B cell (primary cell): ENCODE measurements around the gene PARD6G. TPM values are rescaled to one million over a fixed set of nuclear protein-coding genes. Genes with fewer than 3 reads are reported as not detected.

Experiments
- ATAC-seq: fragments of 200-7000 bp; cut with Tn5 transposase; one replicate; pipeline ENCODE4 v1.10.0; 2021; ENCODE audit warnings: low read depth, mild to moderate bottlenecking, moderate number of reproducible peaks, moderate library complexity
- CTCF ChIA-PET: fragments of 350-600 bp; sonication (Branson Sonifier 250); formaldehyde crosslinking; loops from one replicate; lab custom pipeline; 2021; ENCODE audit warnings: antibody characterized with exemption, inconsistent platforms; lab: Charles Lee
- POLR2A ChIA-PET: fragments of 350-600 bp; sonication (Branson Sonifier 250); formaldehyde crosslinking; loops from one replicate; lab custom pipeline; 2021; ENCODE audit warnings: antibody characterized with exemption; lab: Charles Lee
- DNase-seq: peaks from one replicate; pipeline ENCODE4 v3.0.0; 2013
- H2AFZ ChIP-seq: 2 replicates; pipeline ENCODE4 v1.6.1; 2012; ENCODE audit warnings: mild to moderate bottlenecking, low read depth, low read length; ENCODE audit not compliant: insufficient read depth, poor library complexity, severe bottlenecking
- H3K27ac ChIP-seq, 2 donors: 1 replicate in 1 of 2; 2 replicates in 1 of 2; pipeline ENCODE4 v1.5.1; 2012 to 2013; ENCODE audit warnings: low read length in 2 of 2, mild to moderate bottlenecking in 2 of 2, moderate library complexity in 1 of 2
- H3K27me3 ChIP-seq, 4 experiments: fragments of 200-600 bp in 1 of 4; sonication (generic) in 1 of 4; replicated peaks in 1 of 4; 1 replicate in 2 of 4; 2 replicates in 2 of 4; pipeline versions ENCODE4 v1.6.1 to v1.7.0; 2013 to 2016; ENCODE audit warnings: low read length in 3 of 4, mild to moderate bottlenecking in 2 of 4, mixed read lengths in 1 of 4, moderate library complexity in 1 of 4; ENCODE audit not compliant: insufficient read depth in 4 of 4, control insufficient read depth in 3 of 4; ENCODE audit errors: control extremely low read depth in 1 of 4
- H3K36me3 ChIP-seq, 2 experiments: replicated peaks in 1 of 2; 1 replicate in 1 of 2; 2 replicates in 1 of 2; pipeline versions ENCODE4 v1.6.1 to v1.7.1; 2013; ENCODE audit warnings: low read length in 1 of 2; ENCODE audit not compliant: insufficient read depth in 2 of 2, control insufficient read depth in 1 of 2; ENCODE audit errors: control extremely low read depth in 1 of 2, extremely low read depth in 1 of 2
- H3K4me1 ChIP-seq, 2 donors: fragments of 200-600 bp in 1 of 2; sonication (generic) in 1 of 2; 1 replicate in 1 of 2; 2 replicates in 1 of 2; pipeline versions ENCODE4 v1.5.1 to v1.6.1; 2013 to 2017; ENCODE audit warnings: low read length in 2 of 2; ENCODE audit not compliant: control insufficient read depth in 2 of 2, insufficient read depth in 2 of 2
- H3K4me2 ChIP-seq: replicated peaks from 2 replicates; pipeline ENCODE3; 2012; ENCODE audit warnings: mild to moderate bottlenecking, low read depth, low read length; ENCODE audit not compliant: poor library complexity, severe bottlenecking
- H3K4me3 ChIP-seq, 5 experiments: fragments of 200-600 bp in 1 of 5; sonication (generic) in 1 of 5; 1 replicate in 3 of 5; 2 replicates in 2 of 5; pipeline versions ENCODE4 v1.5.1 to v1.7.0; 2011 to 2016; ENCODE audit warnings: low read length in 4 of 5, mild to moderate bottlenecking in 4 of 5, low read depth in 2 of 5, control low read depth in 1 of 5, moderate library complexity in 1 of 5; ENCODE audit not compliant: insufficient read depth in 1 of 5; ENCODE audit errors: control extremely low read depth in 1 of 5, extremely low read depth in 1 of 5
- H3K79me2 ChIP-seq: fragments of 200-600 bp; sonication (generic); one replicate; pipeline ENCODE4 v1.6.0; 2016; ENCODE audit warnings: low read length; ENCODE audit not compliant: control insufficient read depth, insufficient read depth
- H3K9ac ChIP-seq: fragments of 200-600 bp; sonication (generic); 2 replicates; pipeline ENCODE4 v1.6.1; 2017; ENCODE audit warnings: mild to moderate bottlenecking, low read length, moderate library complexity
- H3K9me3 ChIP-seq, 3 donors: one replicate each; pipeline versions ENCODE4 v1.6.1 to v1.7.1; 2013; ENCODE audit warnings: low read length in 2 of 3; ENCODE audit not compliant: control insufficient read depth in 2 of 3, insufficient read depth in 1 of 3; ENCODE audit errors: control extremely low read depth in 1 of 3
- H4K20me1 ChIP-seq: 2 replicates; pipeline ENCODE4 v1.6.0; 2012; ENCODE audit warnings: mild to moderate bottlenecking, low read length; ENCODE audit not compliant: insufficient read depth, control insufficient read depth, poor library complexity, severe bottlenecking
- H3K27ac Mint-ChIP-seq: one replicate; pipeline ENCODE4 v1.8.0; 2021; ENCODE audit warnings: mixed read lengths
- H3K27me3 Mint-ChIP-seq: one replicate; pipeline ENCODE4 v1.8.0; 2021; ENCODE audit warnings: mixed read lengths
- H3K4me1 Mint-ChIP-seq: one replicate; pipeline ENCODE4 v1.8.0; 2021; ENCODE audit warnings: mixed read lengths
- H3K4me3 Mint-ChIP-seq: one replicate; pipeline ENCODE4 v1.8.0; 2021; ENCODE audit warnings: mixed read lengths
- H3K9me3 Mint-ChIP-seq: one replicate; pipeline ENCODE4 v1.8.0; 2022; ENCODE audit warnings: mixed read lengths; ENCODE audit not compliant: insufficient read depth
- EZH2 ChIP-seq: IDR thresholded peaks from 2 replicates; pipeline ENCODE4 v1.6.1; 2012; ENCODE audit warnings: borderline replicate concordance, low read depth, mild to moderate bottlenecking, moderate library complexity, low read length; ENCODE audit not compliant: insufficient read depth, poor library complexity, severe bottlenecking
- WGBS: methylation state at CpG from one replicate; pipeline ENCODE4 v1.1.5; 2013; ENCODE audit warnings: missing lambda C conversion rate; ENCODE audit not compliant: insufficient coverage; 5-methylcytosine and 5-hydroxymethylcytosine counted together
- intact Hi-C: fragments of 100-400 bp; cut with micrococcal nuclease; formaldehyde crosslinking; loops from one replicate; pipeline ENCODE4 v1.10.0; 2022
- polyA plus RNA-seq: library from polyadenylated mRNA; depleted of rRNA; stranded (reverse); fragments of >200 nt; gene quantifications from 2 replicates; pipeline ENCODE4 v1.2.3, GENCODE V29; 2012
- total RNA-seq, 2 donors: library from RNA; stranded (reverse); fragments of 120-200 nt in 1 of 2; gene quantifications; 1 replicate in 1 of 2; 2 replicates in 1 of 2; pipeline versions ENCODE4 v1.2.3 to v1.2.4, GENCODE V29; 2013 to 2022
- TF ChIP-seq, protein P1 (sequence below): fragments of 200-600 bp; IDR thresholded peaks from one replicate; pipeline ENCODE4 v1.8.0; 2022; ENCODE audit warnings: antibody characterized with exemption, mild to moderate bottlenecking

PARD6G gene
- total and polyA plus RNA-seq, 2 donors (not counting 1 experiment from before 2014, with no cell fraction given), result not detected

DNA sequence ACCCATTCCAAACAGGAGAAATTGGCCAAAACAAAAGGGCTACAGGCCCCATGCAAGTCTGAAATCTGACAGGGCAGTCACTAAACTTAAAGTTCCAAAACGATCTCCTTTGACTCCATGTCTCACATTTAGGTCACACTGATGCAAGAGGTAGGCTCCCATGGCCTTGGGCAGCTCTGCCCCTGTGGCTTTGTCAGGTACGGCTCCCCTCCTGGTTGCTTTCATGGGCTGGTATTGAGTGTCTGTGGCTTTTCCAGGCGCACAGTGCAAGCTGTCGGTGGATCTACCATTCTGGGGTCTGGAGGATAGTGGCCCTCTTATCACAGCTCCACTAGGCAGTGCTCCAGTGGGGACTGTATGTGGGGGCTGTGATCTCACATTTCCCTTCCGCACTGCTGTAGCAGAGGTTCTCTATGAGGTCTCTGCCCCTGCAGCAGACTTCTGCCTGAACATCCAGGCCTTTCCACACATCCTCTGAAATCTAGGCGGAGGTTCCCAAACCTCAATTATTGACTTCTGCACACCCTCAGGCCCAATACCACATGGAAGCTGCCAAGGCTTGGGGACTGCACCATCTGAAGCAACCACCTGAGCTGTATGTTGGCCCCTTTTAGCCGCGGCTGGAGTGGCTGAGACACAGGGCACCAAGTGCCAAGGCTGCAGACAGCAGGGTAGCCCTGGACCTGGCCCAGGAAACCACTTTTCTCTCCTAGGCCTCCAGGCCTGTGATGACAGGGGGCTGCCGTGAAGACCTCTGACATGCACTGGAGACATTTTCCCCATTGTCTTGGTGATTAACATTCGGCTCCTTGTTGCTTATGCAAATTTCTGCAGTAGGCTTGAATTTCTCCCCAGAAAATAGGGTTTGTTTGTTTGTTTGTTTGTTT lies 28.7 kb downstream of the PARD6G start:
- no peak overlapping the region for H3K9ac ChIP-seq
- no peak for DNase-seq
- no peaks in the 10 kb centered on the region for H3K4me1 Mint-ChIP-seq
- H3K4me3 ChIP-seq, result no peak overlapping the region
- intact Hi-C loops, result no loop called here
- H3K27me3 Mint-ChIP-seq, result peaks cover 31% of the 10 kb centered on the region
- H3K36me3 ChIP-seq, result no peaks in the 10 kb centered on the region
- no peak overlapping the region for H3K27ac Mint-ChIP-seq
- H3K4me3 Mint-ChIP-seq, result no peak overlapping the region
- H3K4me1 ChIP-seq, result no peaks in the 10 kb centered on the region
- ATAC-seq, result no peak
- no peaks in the 10 kb centered on the region for H4K20me1 ChIP-seq
- POLR2A ChIA-PET, result no interaction called here
- TF ChIP-seq, protein P1, sequence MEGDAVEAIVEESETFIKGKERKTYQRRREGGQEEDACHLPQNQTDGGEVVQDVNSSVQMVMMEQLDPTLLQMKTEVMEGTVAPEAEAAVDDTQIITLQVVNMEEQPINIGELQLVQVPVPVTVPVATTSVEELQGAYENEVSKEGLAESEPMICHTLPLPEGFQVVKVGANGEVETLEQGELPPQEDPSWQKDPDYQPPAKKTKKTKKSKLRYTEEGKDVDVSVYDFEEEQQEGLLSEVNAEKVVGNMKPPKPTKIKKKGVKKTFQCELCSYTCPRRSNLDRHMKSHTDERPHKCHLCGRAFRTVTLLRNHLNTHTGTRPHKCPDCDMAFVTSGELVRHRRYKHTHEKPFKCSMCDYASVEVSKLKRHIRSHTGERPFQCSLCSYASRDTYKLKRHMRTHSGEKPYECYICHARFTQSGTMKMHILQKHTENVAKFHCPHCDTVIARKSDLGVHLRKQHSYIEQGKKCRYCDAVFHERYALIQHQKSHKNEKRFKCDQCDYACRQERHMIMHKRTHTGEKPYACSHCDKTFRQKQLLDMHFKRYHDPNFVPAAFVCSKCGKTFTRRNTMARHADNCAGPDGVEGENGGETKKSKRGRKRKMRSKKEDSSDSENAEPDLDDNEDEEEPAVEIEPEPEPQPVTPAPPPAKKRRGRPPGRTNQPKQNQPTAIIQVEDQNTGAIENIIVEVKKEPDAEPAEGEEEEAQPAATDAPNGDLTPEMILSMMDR, result no peak
- TF ChIP-seq EZH2, result no peak
- no peaks in the 10 kb centered on the region for H3K79me2 ChIP-seq
- no peak overlapping the region for H2AFZ ChIP-seq
- peaks cover 5% of the 10 kb centered on the region for H3K9me3 Mint-ChIP-seq
- no peaks in the 10 kb centered on the region for H3K27me3 ChIP-seq
- H3K4me2 ChIP-seq, result no peak overlapping the region
- CTCF ChIA-PET, result no interaction called here
- 99% methylated on average over 6 of the region's 10 CpGs for WGBS
- no peak overlapping the region for H3K27ac ChIP-seq
- peaks cover 0 to 10% (median 3%) of the 10 kb centered on the region in 3 donors for H3K9me3 ChIP-seq

DNA sequence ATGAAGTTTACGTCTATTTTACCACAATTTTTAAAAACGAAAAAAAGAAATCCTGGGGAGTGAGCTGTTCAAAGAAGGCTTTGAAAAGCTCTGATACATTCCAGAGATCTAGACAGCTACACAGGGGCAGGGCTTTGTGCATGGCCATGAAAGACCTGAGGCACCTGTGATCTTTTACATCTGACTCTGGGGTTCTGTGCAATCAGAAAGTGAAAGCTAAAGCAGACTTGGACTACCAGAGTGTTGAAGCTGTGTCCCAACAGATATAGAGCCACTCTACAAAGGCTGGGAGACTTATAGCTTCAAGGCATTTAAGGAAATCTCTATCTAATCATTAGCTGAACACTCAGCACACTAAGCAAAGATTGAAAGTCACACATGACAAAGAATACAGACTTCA lies 34.1 kb downstream of the PARD6G start:
- H3K79me2 ChIP-seq, result no peaks in the 10 kb centered on the region
- no peak overlapping the region for H3K27ac Mint-ChIP-seq
- H3K9ac ChIP-seq, result no peak overlapping the region
- H3K4me1 ChIP-seq, result no peaks in the 10 kb centered on the region
- ChIA-PET CTCF (no interaction called here), POLR2A (no interaction called here)
- H2AFZ ChIP-seq, result no peak overlapping the region
- peaks cover 0 to 9% (median 3%) of the 10 kb centered on the region in 3 donors for H3K9me3 ChIP-seq
- no peaks in the 10 kb centered on the region for H3K4me1 Mint-ChIP-seq
- H3K27ac ChIP-seq, result no peak overlapping the region
- no peak overlapping the region for H3K4me2 ChIP-seq
- no peak overlapping the region for H3K4me3 Mint-ChIP-seq
- intact Hi-C loops, result no loop called here
- H3K27me3 ChIP-seq, result peaks cover 0 to 4% (median 1%) of the 10 kb centered on the region in 4 experiments
- no peaks in the 10 kb centered on the region for H4K20me1 ChIP-seq
- peaks cover 5% of the 10 kb centered on the region for H3K9me3 Mint-ChIP-seq
- peaks cover 38% of the 10 kb centered on the region for H3K27me3 Mint-ChIP-seq
- ATAC-seq (no peak), DNase-seq (no peak)
- no CpG with 5 or more reads among the region's 2 CpGs for WGBS
- no peaks in the 10 kb centered on the region for H3K36me3 ChIP-seq
- no peak overlapping the region for H3K4me3 ChIP-seq
- TF ChIP-seq, protein P1, result no peak
- TF ChIP-seq EZH2, result no peak
